Liver (tissue), 9 donors: ENCODE data around the gene LILRA1. TPM values are rescaled to one million over a fixed set of nuclear protein-coding genes. Genes with fewer than 3 reads are reported as not detected.

Experiments
- DNase-seq: peaks from one replicate; pipeline ENCODE4 v3.0.0-alpha.2; 2017; ENCODE audit warnings: low spot score
- H3K27ac ChIP-seq, 2 donors: one replicate each; pipeline ENCODE4 v1.7.0; 2013; ENCODE audit warnings: inconsistent platforms in 2 of 2, low read length in 2 of 2, control low read depth in 1 of 2, low read depth in 1 of 2, mild to moderate bottlenecking in 1 of 2
- H3K27me3 ChIP-seq, 4 donors: one replicate each; pipeline versions ENCODE4 v1.6.1 to v1.7.0; 2013; ENCODE audit warnings: low read length in 3 of 4, inconsistent platforms in 1 of 4, mild to moderate bottlenecking in 1 of 4, moderate library complexity in 1 of 4; ENCODE audit not compliant: control insufficient read depth in 4 of 4, insufficient read depth in 4 of 4
- H3K36me3 ChIP-seq, 4 donors: one replicate each; pipeline versions ENCODE4 v1.6.1 to v1.7.0; 2013; ENCODE audit warnings: low read length in 3 of 4, mild to moderate bottlenecking in 3 of 4, low read depth in 1 of 4, moderate library complexity in 1 of 4; ENCODE audit not compliant: control insufficient read depth in 4 of 4, insufficient read depth in 3 of 4
- H3K4me1 ChIP-seq, 4 donors: one replicate each; pipeline versions ENCODE4 v1.6.1 to v1.7.0; 2013; ENCODE audit warnings: low read length in 3 of 4, mild to moderate bottlenecking in 3 of 4, moderate library complexity in 1 of 4; ENCODE audit not compliant: control insufficient read depth in 4 of 4, insufficient read depth in 4 of 4
- H3K4me3 ChIP-seq, 3 donors: one replicate each; pipeline versions ENCODE4 v1.6.1 to v1.7.0; 2013; ENCODE audit warnings: low read length in 3 of 3, control low read depth in 1 of 3, low read depth in 1 of 3, mild to moderate bottlenecking in 1 of 3
- H3K9ac ChIP-seq, 2 donors: one replicate each; pipeline ENCODE4 v1.7.0; 2013; ENCODE audit warnings: low read length in 2 of 2, mild to moderate bottlenecking in 2 of 2, moderate library complexity in 2 of 2, control low read depth in 1 of 2, low read depth in 1 of 2
- H3K9me3 ChIP-seq, 4 donors: one replicate each; pipeline versions ENCODE4 v1.6.1 to v1.7.0; 2013; ENCODE audit warnings: low read length in 3 of 4; ENCODE audit not compliant: control insufficient read depth in 4 of 4
- EGR1 ChIP-seq, 2 donors: IDR thresholded peaks; 2 replicates each; pipeline ENCODE4 v1.6.1; 2016 to 2018; ENCODE audit warnings: antibody characterized with exemption in 2 of 2, low read depth in 2 of 2
- FOXA2 ChIP-seq: IDR thresholded peaks from 2 replicates; pipeline ENCODE4 v1.6.1; 2016; ENCODE audit warnings: antibody characterized with exemption
- GABPA ChIP-seq, 2 donors: IDR thresholded peaks in 1 of 2; conservative IDR thresholded peaks in 1 of 2; 2 replicates each; pipeline ENCODE4 v1.6.1; 2016; ENCODE audit warnings: antibody characterized with exemption in 2 of 2, mild to moderate bottlenecking in 1 of 2, moderate library complexity in 1 of 2
- JUND ChIP-seq, 2 donors: IDR thresholded peaks; 2 replicates each; pipeline ENCODE4 v1.6.1; 2016; ENCODE audit warnings: antibody characterized with exemption in 2 of 2
- SP1 ChIP-seq: IDR thresholded peaks from 2 replicates; pipeline ENCODE4 v1.6.1; 2018; ENCODE audit warnings: antibody characterized with exemption, mild to moderate bottlenecking
- TAF1 ChIP-seq: conservative IDR thresholded peaks from 2 replicates; pipeline ENCODE4 v1.6.1; 2016; ENCODE audit warnings: antibody characterized with exemption, mild to moderate bottlenecking
- YY1 ChIP-seq: IDR thresholded peaks from 2 replicates; pipeline ENCODE4 v1.6.1; 2016; ENCODE audit warnings: antibody characterized with exemption, mild to moderate bottlenecking
- WGBS: extraction: QIAGEN DNeasy Blood & Tissue Kit; methylation state at CpG from one replicate; pipeline ENCODE4 v1.1.7; 2013; 5-methylcytosine and 5-hydroxymethylcytosine counted together
- polyA plus RNA-seq, 2 donors: library from polyadenylated mRNA; stranded (reverse) in 1 of 2; unstranded in 1 of 2; fragments of 200-250 nt in 1 of 2; fragments of >200 nt in 1 of 2; fragmentation: Nextera tagmentation in 1 of 2; extraction: Ambion mirVana in 1 of 2; gene quantifications; one replicate each; pipeline versions ENCODE4 v1.2.1 to v1.2.3, GENCODE V29; 2013 to 2015
- total RNA-seq, 2 donors: library from RNA; depleted of rRNA; stranded (reverse); fragments of >200 nt; gene quantifications; one replicate each; pipeline ENCODE4 v1.2.3, GENCODE V29; 2014
- TF ChIP-seq, protein P1 (sequence below): IDR thresholded peaks from 2 replicates; pipeline ENCODE4 v1.6.1; 2016; ENCODE audit warnings: antibody characterized with exemption
- TF ChIP-seq, protein P2 (sequence below): IDR thresholded peaks from 2 replicates; pipeline ENCODE4 v1.6.1; 2016; ENCODE audit warnings: antibody characterized with exemption
- TF ChIP-seq, protein P3 (sequence below): IDR thresholded peaks from 2 replicates; pipeline ENCODE4 v1.6.1; 2016; ENCODE audit warnings: antibody characterized with exemption, mild to moderate bottlenecking
- TF ChIP-seq, protein P4 (sequence below): fragments of 150-350 bp; IDR thresholded peaks from 2 replicates; pipeline ENCODE4 v1.5.1; 2017; ENCODE audit warnings: improper control_type of control experiment, low read depth, low read length; ENCODE audit not compliant: missing input control
- TF ChIP-seq, protein P5 (sequence below): IDR thresholded peaks from 2 replicates; pipeline ENCODE4 v1.6.1; 2016; ENCODE audit warnings: antibody characterized with exemption
- donor health status: healthy.
- donor health status: healthy.
- donor health status: healthy.
- donor health status: healthy.
- donor health status: healthy.

The LILRA1 gene
- total and polyA plus RNA-seq, 4 donors = 0.43 to 2.1 (median 1.2) TPM

DNA sequence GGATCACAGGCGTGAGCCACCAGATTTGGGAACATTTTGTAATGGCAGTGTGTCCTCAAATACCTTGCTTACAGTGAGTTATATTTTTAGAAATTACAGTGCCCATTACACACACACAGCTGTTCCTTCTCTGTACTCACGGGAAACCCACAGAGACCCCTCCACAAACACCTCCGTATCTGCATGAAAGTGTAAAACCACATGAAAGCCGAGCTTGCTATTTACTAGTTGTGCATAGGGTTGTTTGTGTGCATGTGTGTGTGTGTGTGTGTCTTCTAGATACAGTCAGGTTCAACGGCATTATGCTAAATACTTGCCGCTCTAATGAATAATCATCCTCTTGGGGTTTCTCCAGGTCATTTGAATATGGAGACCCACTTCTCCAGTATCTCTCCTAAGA is 42.1 kb upstream of the LILRA1 start:
- Histone ChIP-seq H3K9ac (no peak overlapping the region), H3K9me3 (no peaks in the 10 kb centered on the region), H3K27ac (no peak overlapping the region), H3K4me1 (no peaks in the 10 kb centered on the region), H3K27me3 (no peaks in the 10 kb centered on the region), H3K4me3 (no peak overlapping the region), H3K36me3 (no peaks in the 10 kb centered on the region)
- 76% methylated on average over 6 of the region's 6 CpGs for WGBS
- DNase-seq = no peak
- no peak for TF ChIP-seq EGR1 (IDR thresholded peaks at IDR 0.05; ENCODE audit: low read depth in 2 of 2)
- TF ChIP-seq TAF1 = no peak
- TF ChIP-seq, protein P1, sequence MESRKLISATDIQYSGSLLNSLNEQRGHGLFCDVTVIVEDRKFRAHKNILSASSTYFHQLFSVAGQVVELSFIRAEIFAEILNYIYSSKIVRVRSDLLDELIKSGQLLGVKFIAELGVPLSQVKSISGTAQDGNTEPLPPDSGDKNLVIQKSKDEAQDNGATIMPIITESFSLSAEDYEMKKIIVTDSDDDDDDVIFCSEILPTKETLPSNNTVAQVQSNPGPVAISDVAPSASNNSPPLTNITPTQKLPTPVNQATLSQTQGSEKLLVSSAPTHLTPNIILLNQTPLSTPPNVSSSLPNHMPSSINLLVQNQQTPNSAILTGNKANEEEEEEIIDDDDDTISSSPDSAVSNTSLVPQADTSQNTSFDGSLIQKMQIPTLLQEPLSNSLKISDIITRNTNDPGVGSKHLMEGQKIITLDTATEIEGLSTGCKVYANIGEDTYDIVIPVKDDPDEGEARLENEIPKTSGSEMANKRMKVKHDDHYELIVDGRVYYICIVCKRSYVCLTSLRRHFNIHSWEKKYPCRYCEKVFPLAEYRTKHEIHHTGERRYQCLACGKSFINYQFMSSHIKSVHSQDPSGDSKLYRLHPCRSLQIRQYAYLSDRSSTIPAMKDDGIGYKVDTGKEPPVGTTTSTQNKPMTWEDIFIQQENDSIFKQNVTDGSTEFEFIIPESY = no peak
- no peak for TF ChIP-seq YY1
- no peak for TF ChIP-seq GABPA (IDR thresholded peaks at IDR 0.05 in 1 of 2, conservative IDR thresholded peaks at IDR 0.05 in 1 of 2)
- TF ChIP-seq, protein P2, sequence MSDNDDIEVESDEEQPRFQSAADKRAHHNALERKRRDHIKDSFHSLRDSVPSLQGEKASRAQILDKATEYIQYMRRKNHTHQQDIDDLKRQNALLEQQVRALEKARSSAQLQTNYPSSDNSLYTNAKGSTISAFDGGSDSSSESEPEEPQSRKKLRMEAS = no peak
- TF ChIP-seq JUND (IDR thresholded peaks at IDR 0.05) = no peak

DNA sequence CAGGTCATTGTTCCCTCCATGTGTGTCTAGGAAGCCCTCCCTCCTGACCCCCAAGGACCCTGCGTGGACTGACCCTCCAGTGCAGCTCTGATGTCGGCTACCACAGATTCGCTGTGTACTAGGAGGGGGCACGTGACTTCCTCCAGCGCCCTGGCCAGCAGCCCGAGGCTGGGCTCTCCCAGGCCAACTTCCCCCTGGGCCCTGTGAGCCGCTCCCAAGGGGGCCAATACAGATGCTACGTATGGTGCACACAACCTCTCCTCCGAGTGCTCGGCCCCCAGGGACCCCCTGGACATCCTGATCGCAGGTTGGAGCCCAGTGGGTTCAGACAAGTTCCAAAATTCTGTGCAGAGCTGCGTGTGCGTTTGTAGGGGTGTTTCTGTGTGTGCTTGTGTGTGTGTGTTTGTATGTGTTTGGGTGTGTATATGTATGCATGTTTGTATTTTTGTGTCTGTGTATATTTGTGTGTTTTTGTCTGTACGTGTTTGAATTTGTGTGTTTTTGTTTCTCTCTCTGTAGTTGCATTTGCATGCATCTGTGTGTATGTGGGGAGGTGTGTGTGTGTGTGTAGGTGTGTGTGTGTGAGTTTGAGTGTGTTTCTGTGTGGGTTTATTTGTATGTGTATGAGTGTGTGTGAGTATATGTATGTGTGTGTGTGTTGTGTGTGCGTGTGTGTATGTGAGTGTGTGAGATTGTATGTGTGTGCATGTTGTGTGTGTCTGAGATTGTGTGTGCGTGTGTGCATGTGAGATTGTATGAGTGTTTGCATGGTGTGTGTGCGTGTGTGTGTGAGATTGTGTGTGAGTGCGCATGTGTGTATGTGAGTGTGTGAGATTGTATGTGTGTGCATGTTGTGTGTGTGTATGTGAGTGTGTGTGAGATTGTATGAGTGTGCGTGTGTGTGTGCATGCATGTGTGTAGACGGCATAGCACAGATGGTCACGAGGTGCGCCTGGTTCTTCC is 41.2 kb upstream of the LILRA1 start:
- H3K9me3 ChIP-seq = no peaks in the 10 kb centered on the region
- H3K27me3 ChIP-seq = no peaks in the 10 kb centered on the region
- no peak overlapping the region for H3K4me3 ChIP-seq
- 80% methylated on average over 22 of the region's 22 CpGs for whole genome bisulfite sequencing
- H3K9ac ChIP-seq = no peak overlapping the region
- H3K27ac ChIP-seq = no peak overlapping the region
- no peak for DNase-seq
- H3K36me3 ChIP-seq = no peaks in the 10 kb centered on the region
- no peaks in the 10 kb centered on the region for H3K4me1 ChIP-seq
- no peak for TF ChIP-seq SP1
- no peak for TF ChIP-seq TAF1
- TF ChIP-seq YY1 = no peak
- TF ChIP-seq, protein P3, sequence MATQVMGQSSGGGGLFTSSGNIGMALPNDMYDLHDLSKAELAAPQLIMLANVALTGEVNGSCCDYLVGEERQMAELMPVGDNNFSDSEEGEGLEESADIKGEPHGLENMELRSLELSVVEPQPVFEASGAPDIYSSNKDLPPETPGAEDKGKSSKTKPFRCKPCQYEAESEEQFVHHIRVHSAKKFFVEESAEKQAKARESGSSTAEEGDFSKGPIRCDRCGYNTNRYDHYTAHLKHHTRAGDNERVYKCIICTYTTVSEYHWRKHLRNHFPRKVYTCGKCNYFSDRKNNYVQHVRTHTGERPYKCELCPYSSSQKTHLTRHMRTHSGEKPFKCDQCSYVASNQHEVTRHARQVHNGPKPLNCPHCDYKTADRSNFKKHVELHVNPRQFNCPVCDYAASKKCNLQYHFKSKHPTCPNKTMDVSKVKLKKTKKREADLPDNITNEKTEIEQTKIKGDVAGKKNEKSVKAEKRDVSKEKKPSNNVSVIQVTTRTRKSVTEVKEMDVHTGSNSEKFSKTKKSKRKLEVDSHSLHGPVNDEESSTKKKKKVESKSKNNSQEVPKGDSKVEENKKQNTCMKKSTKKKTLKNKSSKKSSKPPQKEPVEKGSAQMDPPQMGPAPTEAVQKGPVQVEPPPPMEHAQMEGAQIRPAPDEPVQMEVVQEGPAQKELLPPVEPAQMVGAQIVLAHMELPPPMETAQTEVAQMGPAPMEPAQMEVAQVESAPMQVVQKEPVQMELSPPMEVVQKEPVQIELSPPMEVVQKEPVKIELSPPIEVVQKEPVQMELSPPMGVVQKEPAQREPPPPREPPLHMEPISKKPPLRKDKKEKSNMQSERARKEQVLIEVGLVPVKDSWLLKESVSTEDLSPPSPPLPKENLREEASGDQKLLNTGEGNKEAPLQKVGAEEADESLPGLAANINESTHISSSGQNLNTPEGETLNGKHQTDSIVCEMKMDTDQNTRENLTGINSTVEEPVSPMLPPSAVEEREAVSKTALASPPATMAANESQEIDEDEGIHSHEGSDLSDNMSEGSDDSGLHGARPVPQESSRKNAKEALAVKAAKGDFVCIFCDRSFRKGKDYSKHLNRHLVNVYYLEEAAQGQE = no peak
- TF ChIP-seq, protein P1 = no peak
- TF ChIP-seq EGR1 (IDR thresholded peaks at IDR 0.05; ENCODE audit: low read depth in 2 of 2) = no peak
- TF ChIP-seq, protein P4, sequence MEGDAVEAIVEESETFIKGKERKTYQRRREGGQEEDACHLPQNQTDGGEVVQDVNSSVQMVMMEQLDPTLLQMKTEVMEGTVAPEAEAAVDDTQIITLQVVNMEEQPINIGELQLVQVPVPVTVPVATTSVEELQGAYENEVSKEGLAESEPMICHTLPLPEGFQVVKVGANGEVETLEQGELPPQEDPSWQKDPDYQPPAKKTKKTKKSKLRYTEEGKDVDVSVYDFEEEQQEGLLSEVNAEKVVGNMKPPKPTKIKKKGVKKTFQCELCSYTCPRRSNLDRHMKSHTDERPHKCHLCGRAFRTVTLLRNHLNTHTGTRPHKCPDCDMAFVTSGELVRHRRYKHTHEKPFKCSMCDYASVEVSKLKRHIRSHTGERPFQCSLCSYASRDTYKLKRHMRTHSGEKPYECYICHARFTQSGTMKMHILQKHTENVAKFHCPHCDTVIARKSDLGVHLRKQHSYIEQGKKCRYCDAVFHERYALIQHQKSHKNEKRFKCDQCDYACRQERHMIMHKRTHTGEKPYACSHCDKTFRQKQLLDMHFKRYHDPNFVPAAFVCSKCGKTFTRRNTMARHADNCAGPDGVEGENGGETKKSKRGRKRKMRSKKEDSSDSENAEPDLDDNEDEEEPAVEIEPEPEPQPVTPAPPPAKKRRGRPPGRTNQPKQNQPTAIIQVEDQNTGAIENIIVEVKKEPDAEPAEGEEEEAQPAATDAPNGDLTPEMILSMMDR = no peak
- no peak for TF ChIP-seq FOXA2
- TF ChIP-seq, protein P5, sequence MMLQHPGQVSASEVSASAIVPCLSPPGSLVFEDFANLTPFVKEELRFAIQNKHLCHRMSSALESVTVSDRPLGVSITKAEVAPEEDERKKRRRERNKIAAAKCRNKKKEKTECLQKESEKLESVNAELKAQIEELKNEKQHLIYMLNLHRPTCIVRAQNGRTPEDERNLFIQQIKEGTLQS = no peak
- no peak for TF ChIP-seq GABPA (IDR thresholded peaks at IDR 0.05 in 1 of 2, conservative IDR thresholded peaks at IDR 0.05 in 1 of 2)
